Frontal cortex (tissue), 1 donor: ENCODE data around the gene DLGAP3. TPM values are rescaled to one million over a fixed set of nuclear protein-coding genes. Genes with fewer than 3 reads are reported as not detected.

ENCODE experiments used
- total RNA-seq: library from RNA; depleted of rRNA; stranded (reverse); fragments of >200 nt; gene quantifications from one replicate; pipeline ENCODE4 v1.2.3, GENCODE V29; 2014

DLGAP3 gene
- total RNA-seq, 1 donor from 2014 or later: 3.3 TPM

Other genes starting within 250 kb of the DLGAP3 start
- not detected for gene GJB5, start 174.6 kb downstream of the DLGAP3 start, total RNA-seq
- not detected for gene GJB4, start 169.9 kb downstream of the DLGAP3 start, total RNA-seq
- not detected for gene GJB3, start 148.4 kb downstream of the DLGAP3 start, total RNA-seq
- gene GJA4, start 136.7 kb downstream of the DLGAP3 start, total RNA-seq: 3.3 TPM
- 7.7 TPM for gene SMIM12, start 69.9 kb downstream of the DLGAP3 start, total RNA-seq
- 4.9 TPM for gene TMEM35B, start 55.7 kb upstream of the DLGAP3 start, total RNA-seq
- 37.5 TPM for gene ZMYM6, start 102.3 kb upstream of the DLGAP3 start, total RNA-seq
- gene ZMYM1, start 149.7 kb upstream of the DLGAP3 start, total RNA-seq: 32.6 TPM